Measurements from ENCODE around the gene SLC25A39.

The SLC25A39 gene

GRCh38 chr17:44284024-44284400 lies 40.6 kb downstream of the SLC25A39 start:
- H3K27ac ChIP-seq = no peak overlapping the region
- TF ChIP-seq CTCF (IDR thresholded peaks at IDR 0.05) (no peak), ZFX (IDR thresholded peaks at IDR 0.05; ENCODE audit: borderline replicate concordance) (no peak)

GRCh38 chr17:44283344-44284023 lies 41.1 kb downstream of the SLC25A39 start:
- H3K27ac ChIP-seq = no peak overlapping the region
- no peak for TF ChIP-seq ZFX (IDR thresholded peaks at IDR 0.05; ENCODE audit: borderline replicate concordance)
- TF ChIP-seq CTCF (IDR thresholded peaks at IDR 0.05) = no peak

- no peak overlapping the region for H3K27ac ChIP-seq
- TF ChIP-seq ZFX (IDR thresholded peaks at IDR 0.05; ENCODE audit: borderline replicate concordance) = no peak
- TF ChIP-seq CTCF (IDR thresholded peaks at IDR 0.05) = no peak
Measured at GRCh38 chr17:44282264-44282663, 42.4 kb downstream of the SLC25A39 start.

- H3K27ac ChIP-seq = no peak overlapping the region
- TF ChIP-seq ZFX (IDR thresholded peaks at IDR 0.05; ENCODE audit: borderline replicate concordance) (no peak), CTCF (IDR thresholded peaks at IDR 0.05) (no peak)
Measured at GRCh38 chr17:44281570-44281969, 43.1 kb downstream of the SLC25A39 start.

GRCh38 chr17:44280392-44280937 lies 44.2 kb downstream of the SLC25A39 start:
- TF ChIP-seq CTCF (IDR thresholded peaks at IDR 0.05) (no peak), ZFX (IDR thresholded peaks at IDR 0.05; ENCODE audit: borderline replicate concordance) (no peak)
- no peak overlapping the region for H3K27ac ChIP-seq

GRCh38 chr17:44279666-44280391 lies 44.8 kb downstream of the SLC25A39 start:
- no peak overlapping the region for H3K27ac ChIP-seq
- TF ChIP-seq ZFX (IDR thresholded peaks at IDR 0.05; ENCODE audit: borderline replicate concordance) (no peak), CTCF (IDR thresholded peaks at IDR 0.05) (no peak)

GRCh38 chr17:44279346-44279665 lies 45.3 kb downstream of the SLC25A39 start:
- TF ChIP-seq ZFX (IDR thresholded peaks at IDR 0.05; ENCODE audit: borderline replicate concordance) (no peak), CTCF (IDR thresholded peaks at IDR 0.05) (no peak)
- H3K27ac ChIP-seq = no peak overlapping the region
